ENCODE data around the gene TBC1D14. TPM values are rescaled to one million over a fixed set of nuclear protein-coding genes. Genes with fewer than 3 reads are reported as not detected.

The TBC1D14 gene
- polyA plus RNA-seq, 1 of the 3 experiments (the other 2 are of a cell fraction) = 39.5 TPM

- no peak for TF ChIP-seq EZH2phosphoT487 (IDR thresholded peaks at IDR 0.05; ENCODE audit: borderline replicate concordance, low read depth)
- no peak for TF ChIP-seq MEF2A (IDR thresholded peaks at IDR 0.05; ENCODE audit: borderline replicate concordance, low read depth)
- TF ChIP-seq REST (IDR thresholded peaks at IDR 0.05; ENCODE audit: low read depth, low read length) = no peak
Measured at GRCh38 chr4:6908432-6909112, 1.1 kb upstream of the TBC1D14 start (continued).

- Histone ChIP-seq H2AFZ (ENCODE audit: low read depth) (no peak overlapping the region), H3K27me3 (ENCODE audit: insufficient read depth) (no peaks in the 10 kb centered on the region), H4K20me1 (ENCODE audit: insufficient read depth) (no peaks in the 10 kb centered on the region; the same call in 1 of the 2 replicates), H3K9me3 (no peaks in the 10 kb centered on the region), H3K9ac (peak overlapping the region; percentile 49; the same call in 1 of the 2 replicates), H3K9me2 (no peaks in the 10 kb centered on the region), H3K4me3 (ENCODE audit: low read depth in 2 of 2, low read length in 1 of 2) (peak overlapping the region; percentile 83 to 91), H3K4me2 (peak overlapping the region; percentile 95), H3K4me1 (ENCODE audit: control insufficient read depth in 1 of 2, insufficient read depth in 2 of 2, low read depth in 1 of 2, low read length in 1 of 2) (peaks cover 0 to 26% of the 10 kb centered on the region in 2 experiments; a peak in 1 of 4 replicates), H3K79me2 (ENCODE audit: insufficient read depth) (peaks cover 18% of the 10 kb centered on the region), H3K27ac (ENCODE audit: low read depth in 2 of 2, low read length in 1 of 2) (peak overlapping the region in 1 of 2 experiments; percentile 39; a peak in 1 of 4 replicates), H3F3A (replicated peaks; ENCODE audit: insufficient read depth) (no peaks in the 10 kb centered on the region), H3K36me3 (replicated peaks in 1 of 2; ENCODE audit: control insufficient read depth in 1 of 2, insufficient read depth in 2 of 2, low read length in 1 of 2) (no peaks in the 10 kb centered on the region)
- no peak for DNase-seq
- WGBS (ENCODE audit: low lambda C conversion rate) = 0% methylated on average over 1 of the region's 58 CpGs
- TF ChIP-seq GATA2 (CRISPR knock-in tag; IDR thresholded peaks at IDR 0.05) (no peak), ELF1 (IDR thresholded peaks at IDR 0.05) (no peak), EP300 (IDR thresholded peaks at IDR 0.05; ENCODE audit: borderline replicate concordance in 1 of 2, low read depth in 1 of 2, low read length in 1 of 2) (no peak), MAX (IDR thresholded peaks at IDR 0.05; ENCODE audit: low read depth) (no peak), TEAD4 (IDR thresholded peaks at IDR 0.05; ENCODE audit: borderline replicate concordance, insufficient read depth) (no peak), PBX3 (IDR thresholded peaks at IDR 0.05) (no peak), FOXM1 (IDR thresholded peaks at IDR 0.05; ENCODE audit: low read depth) (no peak), ZBTB33 (IDR thresholded peaks at IDR 0.05; ENCODE audit: borderline replicate concordance, low read depth) (no peak), YY1 (IDR thresholded peaks at IDR 0.05; ENCODE audit: low read depth) (no peak), MXI1 (IDR thresholded peaks at IDR 0.05; ENCODE audit: low read depth, low read length) (no peak), EZH2phosphoT487 (IDR thresholded peaks at IDR 0.05; ENCODE audit: borderline replicate concordance, low read depth) (no peak), SMC3 (IDR thresholded peaks at IDR 0.05; ENCODE audit: low read depth, low read length) (no peak), NRF1 (IDR thresholded peaks at IDR 0.05; ENCODE audit: low read depth, low read length) (no peak), GABPA (IDR thresholded peaks at IDR 0.05; ENCODE audit: low read depth) (no peak), USF2 (IDR thresholded peaks at IDR 0.05; ENCODE audit: borderline replicate concordance, low read depth, low read length) (no peak), RCOR1 (IDR thresholded peaks at IDR 0.05; ENCODE audit: low read length) (no peak)
- CTCF ChIA-PET = interaction anchor here (0.9 to 3.1 kb wide), 8 partner anchors 11 to 190 kb away, joined by 3 to 24 read pairs (median 4); no protein-coding TSS in a partner anchor
- POLR2A ChIA-PET = interaction anchor here (0.6 to 1.8 kb wide), 11 partner anchors 10 to 711 kb away, joined by 3 to 10 read pairs (median 3); partner anchors contain the start of genes BLOC1S4, GRPEL1 and TADA2B
Measured at GRCh38 chr4:6909970-6910339, 329 bp downstream of the TBC1D14 start.
